Stimulated activated CD4-positive, alpha-beta T cell treated with anti-CD3 and anti-CD28 coated beads, Interleukin-12 subunit alpha, Interleukin-12 subunit beta, amount 100 ng/mL, for 48 hours (primary cell): ENCODE results near the gene SERTAD3.
"Not testable (repeated sequence)": the region's sequence is repeated elsewhere in the genome, so short reads cannot be mapped to it uniquely, and the experiment has no call there.

ENCODE experiments used
- DNase-seq, 3 donors: peaks; one replicate each; pipeline ENCODE4 v3.0.0-alpha.2; 2020; ENCODE audit warnings: low read depth in 2 of 3, low spot score in 1 of 3

The SERTAD3 gene

GRCh38 chr19:40411125-40411842 lies 32.9 kb downstream of the SERTAD3 start:
- no peak for DNase-seq

DNA sequence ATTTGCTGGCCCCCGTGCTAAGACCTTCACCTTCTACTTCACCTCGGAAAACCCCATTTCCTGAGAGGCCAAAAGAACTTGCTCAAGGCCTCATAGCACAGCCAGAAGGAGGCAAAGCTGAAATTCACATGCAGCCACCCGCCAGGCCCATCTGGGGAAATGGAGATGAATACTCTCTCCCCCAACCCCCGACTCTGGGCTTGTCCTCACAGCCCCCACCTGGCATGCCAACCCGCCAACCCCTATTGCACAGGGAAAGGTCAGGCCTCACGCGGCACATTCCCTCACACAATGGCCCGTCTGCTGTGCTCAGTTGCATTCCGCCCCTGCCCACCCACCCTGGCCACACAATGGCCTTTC lies 34.1 kb downstream of the SERTAD3 start:
- no peak for DNase-seq

GRCh38 chr19:40408598-40408925 lies 35.6 kb downstream of the SERTAD3 start:
- not testable (repeated sequence) for DNase-seq

- DNase-seq: no peak
These were observed 36.2 kb downstream of the SERTAD3 start for GRCh38 chr19:40407714-40408597.

- peak; percentile 61 to 86 (median 83) for DNase-seq
These were observed 40.7 kb downstream of the SERTAD3 start for GRCh38 chr19:40403262-40403984.

GRCh38 chr19:40400559-40400958 lies 43.6 kb downstream of the SERTAD3 start:
- DNase-seq: no peak

GRCh38 chr19:40398417-40399131 lies 45.6 kb downstream of the SERTAD3 start:
- peak; percentile 40 to 67 (median 54) for DNase-seq

GRCh38 chr19:40397568-40397906 lies 46.6 kb downstream of the SERTAD3 start:
- no peak for DNase-seq

DNA sequence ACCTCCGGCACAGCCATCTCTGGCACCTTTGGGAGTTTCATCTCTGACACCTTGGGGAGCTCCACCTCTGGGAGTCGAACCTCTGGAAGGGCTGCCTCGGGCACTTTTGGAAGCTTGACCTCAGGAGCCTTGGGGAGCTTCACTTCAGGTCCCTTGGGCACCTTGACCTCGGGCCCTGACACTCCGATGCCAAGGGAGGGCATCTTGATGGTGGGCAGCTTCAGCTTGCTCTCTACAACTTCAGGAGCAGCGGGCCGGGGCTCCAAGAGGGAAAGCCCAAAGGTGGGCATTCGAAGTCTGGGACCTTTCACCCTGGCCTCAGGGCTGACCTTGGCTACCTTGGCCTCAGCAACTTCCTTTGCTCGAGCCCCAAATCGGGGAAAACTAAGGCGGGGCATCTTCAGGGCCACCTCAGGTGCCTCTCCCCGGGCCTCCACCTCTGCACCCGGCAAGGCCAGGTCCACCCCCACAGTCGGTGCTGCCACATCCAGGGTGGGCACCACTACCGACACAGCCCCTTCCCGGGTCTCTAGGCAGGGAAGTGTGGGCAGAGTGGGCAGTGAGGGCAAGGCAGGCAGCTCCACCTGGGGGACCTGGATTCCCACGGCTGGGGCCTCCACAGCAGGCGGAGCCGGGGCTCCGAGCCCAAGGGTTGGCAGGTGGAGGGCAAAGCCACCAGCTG lies 47.1 kb downstream of the SERTAD3 start:
- no peak for DNase-seq

- DNase-seq: no peak
These were observed 48.2 kb downstream of the SERTAD3 start for GRCh38 chr19:40395956-40396355.

- DNase-seq: no peak
These were observed 49.3 kb downstream of the SERTAD3 start for GRCh38 chr19:40394816-40395210.

- DNase-seq: no peak
These were observed 50.0 kb downstream of the SERTAD3 start for GRCh38 chr19:40393894-40394815.

GRCh38 chr19:40392894-40393517 lies 51.1 kb downstream of the SERTAD3 start:
- no peak for DNase-seq

DNA sequence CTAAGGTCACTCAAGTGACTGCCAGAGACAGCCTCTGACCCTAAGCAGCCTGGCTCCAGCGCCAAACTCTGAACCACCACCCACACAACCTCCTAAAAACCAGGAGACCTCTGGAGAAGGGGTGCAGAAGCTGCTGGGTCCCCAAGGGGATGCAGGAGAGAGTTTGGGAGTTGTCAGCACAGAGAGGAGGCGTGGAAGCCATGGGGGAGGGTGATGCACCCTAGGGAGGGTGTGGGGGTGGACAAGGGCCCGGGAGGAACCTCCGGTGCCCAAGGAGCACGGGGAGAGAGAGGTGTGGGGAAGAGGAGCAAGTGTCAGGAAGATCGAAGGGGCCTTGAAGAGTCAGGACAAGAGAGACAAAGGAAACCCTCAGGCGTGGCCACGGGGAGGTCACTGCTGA lies 52.0 kb downstream of the SERTAD3 start:
- no peak for DNase-seq
